ENCODE measurements around the gene DNAJC17.

GRCh38 chr15:40743485-40743901, 63.8 kb downstream of the DNAJC17 start:
- no peak for TF ChIP-seq CTCF (IDR thresholded peaks at IDR 0.05)
- TF ChIP-seq POLR2A (IDR thresholded peaks at IDR 0.05), result no peak
